Measurements from ENCODE around the gene PTPN12. TPM values are rescaled to one million over a fixed set of nuclear protein-coding genes. Genes with fewer than 3 reads are reported as not detected.
"Not testable (repeated sequence)": the region's sequence is repeated elsewhere in the genome, so short reads cannot be mapped to it uniquely, and the experiment has no call there.

The PTPN12 gene
- total RNA-seq, 1 experiment from 2014 or later = 104 TPM

DNA sequence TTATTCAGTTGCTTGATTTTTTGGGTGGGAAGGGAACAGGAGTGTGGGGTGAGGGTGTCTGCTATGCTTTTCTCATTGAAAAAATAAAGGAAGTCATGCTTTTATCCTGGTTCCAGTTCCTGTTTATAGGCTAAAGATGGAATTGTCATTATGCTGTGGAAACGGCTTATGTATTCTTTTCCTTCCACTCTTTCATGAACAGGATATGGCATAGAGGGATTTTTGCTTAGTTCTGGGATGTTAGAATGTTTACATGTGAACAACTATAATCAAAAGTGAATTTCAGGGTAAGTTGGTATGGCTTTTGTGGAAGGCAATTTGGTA, 35.9 kb upstream of the PTPN12 start:
- TF ChIP-seq, protein P1, sequence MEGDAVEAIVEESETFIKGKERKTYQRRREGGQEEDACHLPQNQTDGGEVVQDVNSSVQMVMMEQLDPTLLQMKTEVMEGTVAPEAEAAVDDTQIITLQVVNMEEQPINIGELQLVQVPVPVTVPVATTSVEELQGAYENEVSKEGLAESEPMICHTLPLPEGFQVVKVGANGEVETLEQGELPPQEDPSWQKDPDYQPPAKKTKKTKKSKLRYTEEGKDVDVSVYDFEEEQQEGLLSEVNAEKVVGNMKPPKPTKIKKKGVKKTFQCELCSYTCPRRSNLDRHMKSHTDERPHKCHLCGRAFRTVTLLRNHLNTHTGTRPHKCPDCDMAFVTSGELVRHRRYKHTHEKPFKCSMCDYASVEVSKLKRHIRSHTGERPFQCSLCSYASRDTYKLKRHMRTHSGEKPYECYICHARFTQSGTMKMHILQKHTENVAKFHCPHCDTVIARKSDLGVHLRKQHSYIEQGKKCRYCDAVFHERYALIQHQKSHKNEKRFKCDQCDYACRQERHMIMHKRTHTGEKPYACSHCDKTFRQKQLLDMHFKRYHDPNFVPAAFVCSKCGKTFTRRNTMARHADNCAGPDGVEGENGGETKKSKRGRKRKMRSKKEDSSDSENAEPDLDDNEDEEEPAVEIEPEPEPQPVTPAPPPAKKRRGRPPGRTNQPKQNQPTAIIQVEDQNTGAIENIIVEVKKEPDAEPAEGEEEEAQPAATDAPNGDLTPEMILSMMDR (IDR thresholded peaks at IDR 0.05; ENCODE audit: unreplicated experiment) = no peak
- no peaks in the 10 kb centered on the region for H3K27me3 Mint-ChIP-seq (ENCODE audit: insufficient read depth, unreplicated experiment)

DNA sequence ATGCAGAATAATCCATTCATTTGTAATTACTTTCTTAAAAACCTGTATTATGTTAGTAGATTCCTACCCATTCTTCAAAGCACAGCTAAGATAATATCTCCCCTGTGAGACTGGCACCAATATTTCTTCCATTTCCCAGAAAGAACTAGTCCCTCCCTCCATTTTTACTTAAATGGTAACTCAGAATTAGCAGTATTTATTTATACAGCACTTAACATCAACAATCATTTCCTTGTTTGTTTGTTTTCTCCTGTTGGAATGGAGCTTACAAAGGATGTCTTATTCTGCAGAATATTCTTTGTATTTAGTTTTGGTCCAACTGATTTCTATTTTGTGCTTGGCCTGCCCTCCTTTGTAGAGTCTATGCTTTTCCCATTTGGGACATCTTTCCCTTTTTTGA, 32.1 kb upstream of the PTPN12 start:
- BruUV-seq (replicated peaks) = no TSS peak
- DNase-seq (ENCODE audit: unreplicated experiment) = no peak
- TF ChIP-seq, protein P1 (IDR thresholded peaks at IDR 0.05; ENCODE audit: unreplicated experiment) = no peak
- POLR2A ChIA-PET = interaction anchor here (1.6 kb wide), 1 partner anchor 12 kb away, joined by 4 read pairs; no protein-coding TSS in a partner anchor
- CTCF ChIA-PET = no interaction called here
- peaks cover 7% of the 10 kb centered on the region for H3K4me1 Mint-ChIP-seq (ENCODE audit: insufficient read depth, unreplicated experiment)
- no peaks in the 10 kb centered on the region for H3K27me3 Mint-ChIP-seq (ENCODE audit: insufficient read depth, unreplicated experiment)
- H3K36me3 Mint-ChIP-seq (ENCODE audit: insufficient read depth, unreplicated experiment) = no peaks in the 10 kb centered on the region
- H3K27ac Mint-ChIP-seq (ENCODE audit: low read depth, unreplicated experiment) = no peak overlapping the region
- H3K4me3 Mint-ChIP-seq (ENCODE audit: unreplicated experiment) = no peak overlapping the region
- intact Hi-C loops (cut with micrococcal nuclease) = no loop called here
- no peaks in the 10 kb centered on the region for H3K9me3 Mint-ChIP-seq (ENCODE audit: unreplicated experiment)

More for the DNA sequence above, 35.9 kb upstream of the PTPN12 start:
- CTCF ChIA-PET = no interaction called here
- H3K4me3 Mint-ChIP-seq (ENCODE audit: unreplicated experiment) = no peak overlapping the region
- no TSS peak for BruUV-seq (replicated peaks)
- intact Hi-C loops (cut with micrococcal nuclease) = no loop called here
- H3K9me3 Mint-ChIP-seq (ENCODE audit: unreplicated experiment) = no peaks in the 10 kb centered on the region
- peaks cover 7% of the 10 kb centered on the region for H3K4me1 Mint-ChIP-seq (ENCODE audit: insufficient read depth, unreplicated experiment)
- POLR2A ChIA-PET = no interaction called here
- H3K27ac Mint-ChIP-seq (ENCODE audit: low read depth, unreplicated experiment) = no peak overlapping the region
- no peaks in the 10 kb centered on the region for H3K36me3 Mint-ChIP-seq (ENCODE audit: insufficient read depth, unreplicated experiment)
- no peak for DNase-seq (ENCODE audit: unreplicated experiment)

DNA sequence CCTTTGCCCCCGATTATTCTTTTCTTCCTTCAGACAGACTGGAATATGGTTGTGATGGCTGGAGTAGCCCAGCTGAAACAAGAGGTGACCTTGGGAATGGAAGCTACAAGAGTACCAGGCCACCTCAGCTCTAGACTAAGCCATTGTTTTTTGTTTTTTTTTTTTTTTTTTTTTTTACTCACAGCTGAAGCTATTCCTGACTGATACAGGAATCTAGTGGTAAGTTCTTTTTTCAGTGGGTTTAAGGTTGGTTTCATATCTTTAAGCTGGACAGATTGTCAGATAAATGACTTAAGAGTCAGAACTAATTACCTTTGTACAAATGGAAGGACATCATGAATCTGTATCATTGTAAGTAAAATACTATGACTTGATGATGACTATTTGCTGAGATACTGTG, 30.2 kb upstream of the PTPN12 start:
- TF ChIP-seq, protein P1 (IDR thresholded peaks at IDR 0.05; ENCODE audit: unreplicated experiment) = no peak
- no peak overlapping the region for H3K27ac Mint-ChIP-seq (ENCODE audit: low read depth, unreplicated experiment)
- DNase-seq (ENCODE audit: unreplicated experiment) = no peak
- H3K27me3 Mint-ChIP-seq (ENCODE audit: insufficient read depth, unreplicated experiment) = no peaks in the 10 kb centered on the region
- H3K9me3 Mint-ChIP-seq (ENCODE audit: unreplicated experiment) = no peaks in the 10 kb centered on the region
- CTCF ChIA-PET = interaction anchor here (0.6 to 1.0 kb wide), 4 partner anchors 14 to 194 kb away, joined by 3 to 4 read pairs (median 4); no protein-coding TSS in a partner anchor
- H3K4me1 Mint-ChIP-seq (ENCODE audit: insufficient read depth, unreplicated experiment) = no peaks in the 10 kb centered on the region
- intact Hi-C loops (cut with micrococcal nuclease) = no loop called here
- H3K36me3 Mint-ChIP-seq (ENCODE audit: insufficient read depth, unreplicated experiment) = no peaks in the 10 kb centered on the region
- BruUV-seq (replicated peaks) = no TSS peak
- POLR2A ChIA-PET = no interaction called here
- H3K4me3 Mint-ChIP-seq (ENCODE audit: unreplicated experiment) = no peak overlapping the region

DNA sequence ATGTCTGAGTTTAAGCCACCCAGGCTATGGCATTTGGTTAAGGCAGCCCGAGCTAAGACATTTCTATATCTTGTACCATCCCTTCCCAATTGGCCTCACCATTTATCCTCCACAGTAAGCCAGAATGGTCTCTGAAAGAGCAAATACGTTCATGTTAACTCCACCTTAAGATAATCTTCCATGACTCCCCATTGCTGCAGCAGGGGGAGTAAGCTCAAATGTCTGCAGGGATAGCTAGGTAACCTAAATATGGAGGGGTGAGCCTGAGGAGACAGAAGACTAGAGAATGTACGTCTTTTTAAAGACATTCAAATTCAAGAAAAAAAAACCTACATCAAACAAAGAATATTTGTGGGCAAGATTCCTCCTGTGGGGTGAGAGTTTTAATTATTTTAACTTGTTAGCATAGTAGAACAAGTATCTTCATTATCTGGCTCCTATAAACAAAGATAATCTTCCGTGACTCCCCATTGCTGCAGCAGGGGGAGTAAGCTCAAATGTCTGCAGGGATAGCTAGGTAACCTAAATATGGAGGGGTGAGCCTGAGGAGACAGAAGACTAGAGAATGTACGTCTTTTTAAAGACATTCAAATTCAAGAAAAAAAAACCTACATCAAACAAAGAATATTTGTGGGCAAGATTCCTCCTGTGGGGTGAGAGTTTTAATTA, 24.0 kb upstream of the PTPN12 start:
- H3K9me3 Mint-ChIP-seq (ENCODE audit: unreplicated experiment); H3K36me3 Mint-ChIP-seq (ENCODE audit: insufficient read depth, unreplicated experiment); POLR2A ChIA-PET; H3K27me3 Mint-ChIP-seq (ENCODE audit: insufficient read depth, unreplicated experiment); H3K4me3 Mint-ChIP-seq (ENCODE audit: unreplicated experiment); BruUV-seq (replicated peaks); intact Hi-C loops (cut with micrococcal nuclease); H3K27ac Mint-ChIP-seq (ENCODE audit: low read depth, unreplicated experiment); DNase-seq (ENCODE audit: unreplicated experiment); H3K4me1 Mint-ChIP-seq (ENCODE audit: insufficient read depth, unreplicated experiment): not testable (repeated sequence)
- CTCF ChIA-PET = interaction anchor here (0.5 to 0.7 kb wide), 4 partner anchors 15 to 1508 kb away, joined by 3 read pairs; no protein-coding TSS in a partner anchor
